H1 (cell line): ENCODE measurements around the gene SPEN. TPM values are rescaled to one million over a fixed set of nuclear protein-coding genes. Genes with fewer than 3 reads are reported as not detected.

Source experiments
- RXRA ChIP-seq: IDR thresholded peaks from 2 replicates; pipeline ENCODE4 v1.6.1; 2011; ENCODE audit warnings: low read depth, mild to moderate bottlenecking, low read length, moderate library complexity; ENCODE audit not compliant: insufficient read depth
- polyA plus RNA-seq, 7 experiments: library from polyadenylated mRNA; depleted of rRNA in 3 of 7; stranded (reverse) in 5 of 7; unstranded in 2 of 7; fragments of >200 nt in 5 of 7; fragments of 200-250 nt in 2 of 7; gene quantifications; 1 replicate in 5 of 7; 2 replicates in 1 of 7; 4 replicates in 1 of 7; pipeline versions ENCODE4 v1.2.1 to v1.2.3, GENCODE V29; 2011 to 2013; ENCODE audit warnings: missing spikeins in 2 of 7, mixed read lengths in 2 of 7
- total RNA-seq: library from RNA; stranded (reverse); fragmentation: NEBNext Ultra II Directional; extraction: Animal tissue kit (Norgen Biotek cat#: 25700); gene quantifications from 2 replicates; pipeline ENCODE4 v1.2.1, GENCODE V29; 2021

The SPEN gene
- total and polyA plus RNA-seq, 2 of the 8 experiments (the other 6 are each of a cell fraction or from before 2014, with no cell fraction given) = 12.5 to 52.1 TPM

GRCh38 chr1:15935056-15935950 lies 87.8 kb downstream of the SPEN start (continued):
- TF ChIP-seq RXRA = no peak
